BJ (cell line): ENCODE measurements around the gene ST3GAL3. TPM values are rescaled to one million over a fixed set of nuclear protein-coding genes. Genes with fewer than 3 reads are reported as not detected.
"Not testable (repeated sequence)": the region's sequence is repeated elsewhere in the genome, so short reads cannot be mapped to it uniquely, and the experiment has no call there.

ENCODE experiments used
- CTCF ChIA-PET: fragments of 350-600 bp; formaldehyde crosslinking; extraction: SDS; loops from one replicate; lab custom pipeline; 2021; ENCODE audit warnings: antibody characterized with exemption, inconsistent platforms; lab: Yijun Ruan, JAX
- POLR2A ChIA-PET: fragments of 300-600 bp; sonication (Branson Sonifier 250); formaldehyde crosslinking; extraction: SDS; loops from one replicate; lab custom pipeline; 2021; ENCODE audit warnings: antibody characterized with exemption; lab: Charles Lee
- DNase-seq: peaks from one replicate; pipeline ENCODE4 v3.0.0-alpha.2; 2011; ENCODE audit warnings: low read depth
- H3K27me3 ChIP-seq: 2 replicates; pipeline ENCODE4 v1.6.0; 2011; ENCODE audit warnings: low read length; ENCODE audit not compliant: control insufficient read depth, insufficient read depth
- H3K36me3 ChIP-seq: 2 replicates; pipeline ENCODE4 v1.5.1; 2011; ENCODE audit warnings: low read length; ENCODE audit not compliant: control insufficient read depth, insufficient read depth
- H3K4me3 ChIP-seq: 2 replicates; pipeline ENCODE4 v1.5.1; 2011; ENCODE audit warnings: low read depth, mild to moderate bottlenecking, control low read depth, low read length
- polyA plus RNA-seq: library from polyadenylated mRNA; depleted of rRNA; stranded (reverse); fragments of >200 nt; gene quantifications from 2 replicates; pipeline ENCODE4 v1.2.3, GENCODE V29; 2011
- TF ChIP-seq, protein P1 (sequence below): IDR thresholded peaks from 2 replicates; pipeline ENCODE4 v1.5.1; 2011; ENCODE audit warnings: low read depth, mild to moderate bottlenecking, control low read depth, inconsistent platforms, low read length, moderate library complexity; ENCODE audit not compliant: insufficient read depth

ST3GAL3 gene
- polyA plus RNA-seq, 1 experiment: 24.2 TPM

DNA sequence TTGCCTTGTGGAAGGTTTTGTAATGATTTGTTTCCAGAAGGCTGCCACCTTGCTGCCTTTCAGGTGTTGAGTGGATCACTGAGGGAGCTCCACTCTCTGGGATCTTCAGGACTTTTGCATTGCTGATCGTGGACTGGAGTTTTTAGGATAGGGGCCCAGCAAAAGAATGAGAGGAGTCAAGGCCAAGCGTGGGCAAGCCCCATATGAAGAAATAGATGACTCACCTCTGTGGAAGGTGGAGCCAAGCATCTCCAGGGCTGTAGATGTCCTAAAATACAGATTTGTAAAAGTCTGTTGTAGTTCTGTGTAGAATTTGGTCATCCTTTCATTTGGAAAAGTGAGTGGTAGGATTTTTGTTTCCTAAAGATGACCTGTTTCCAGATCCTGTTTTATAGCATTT lies 67.0 kb downstream of the ST3GAL3 start:
- Histone ChIP-seq H3K36me3 (no peaks in the 10 kb centered on the region), H3K4me3 (no peak overlapping the region), H3K27me3 (no peaks in the 10 kb centered on the region)
- DNase-seq: no peak
- CTCF ChIA-PET: interaction anchor here (0.6 to 4.0 kb wide), 4 partner anchors 10 to 160 kb away, joined by 3 to 23 read pairs (median 12); no protein-coding TSS in a partner anchor
- POLR2A ChIA-PET: no interaction called here
- TF ChIP-seq, protein P1, sequence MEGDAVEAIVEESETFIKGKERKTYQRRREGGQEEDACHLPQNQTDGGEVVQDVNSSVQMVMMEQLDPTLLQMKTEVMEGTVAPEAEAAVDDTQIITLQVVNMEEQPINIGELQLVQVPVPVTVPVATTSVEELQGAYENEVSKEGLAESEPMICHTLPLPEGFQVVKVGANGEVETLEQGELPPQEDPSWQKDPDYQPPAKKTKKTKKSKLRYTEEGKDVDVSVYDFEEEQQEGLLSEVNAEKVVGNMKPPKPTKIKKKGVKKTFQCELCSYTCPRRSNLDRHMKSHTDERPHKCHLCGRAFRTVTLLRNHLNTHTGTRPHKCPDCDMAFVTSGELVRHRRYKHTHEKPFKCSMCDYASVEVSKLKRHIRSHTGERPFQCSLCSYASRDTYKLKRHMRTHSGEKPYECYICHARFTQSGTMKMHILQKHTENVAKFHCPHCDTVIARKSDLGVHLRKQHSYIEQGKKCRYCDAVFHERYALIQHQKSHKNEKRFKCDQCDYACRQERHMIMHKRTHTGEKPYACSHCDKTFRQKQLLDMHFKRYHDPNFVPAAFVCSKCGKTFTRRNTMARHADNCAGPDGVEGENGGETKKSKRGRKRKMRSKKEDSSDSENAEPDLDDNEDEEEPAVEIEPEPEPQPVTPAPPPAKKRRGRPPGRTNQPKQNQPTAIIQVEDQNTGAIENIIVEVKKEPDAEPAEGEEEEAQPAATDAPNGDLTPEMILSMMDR: no peak

DNA sequence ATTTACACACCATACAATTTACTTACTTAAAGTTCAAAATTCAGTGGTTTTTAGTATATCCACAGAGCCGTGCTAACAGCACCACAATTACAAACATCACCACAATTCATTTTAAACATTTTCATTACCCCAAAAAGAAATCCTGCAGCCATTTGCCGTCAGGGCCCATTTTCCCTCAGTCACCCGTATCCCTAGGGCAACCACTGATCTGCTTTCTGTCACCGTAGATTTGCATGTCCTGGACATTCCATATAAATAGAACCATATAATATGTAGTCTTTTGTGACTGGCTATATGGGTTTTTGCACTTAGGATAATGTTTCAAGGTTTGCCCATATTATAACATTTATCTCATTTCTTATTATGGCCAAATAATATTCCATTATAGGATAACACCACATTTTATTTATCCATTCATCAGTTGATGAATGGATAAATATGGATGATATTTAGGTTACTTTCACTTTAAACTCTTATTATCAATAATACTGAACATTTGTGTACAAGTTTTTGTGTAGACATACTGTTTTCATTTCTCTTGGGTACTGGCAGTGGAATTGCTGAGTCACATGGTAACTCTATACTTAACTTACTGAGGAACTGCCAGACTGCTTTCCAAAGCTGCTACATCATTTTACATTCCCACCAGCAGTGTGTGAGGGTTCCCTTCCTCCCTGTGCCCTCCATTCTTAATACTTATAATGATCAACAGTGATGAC lies 68.9 kb downstream of the ST3GAL3 start:
- ChIA-PET CTCF (interaction anchor here (0.6 to 1.0 kb wide), 2 partner anchors 10 to 158 kb away, joined by 3 to 5 read pairs; no protein-coding TSS in a partner anchor), POLR2A (no interaction called here)
- Histone ChIP-seq H3K4me3 (no peak overlapping the region), H3K36me3 (no peaks in the 10 kb centered on the region), H3K27me3 (no peaks in the 10 kb centered on the region)
- TF ChIP-seq, protein P1: no peak
- no peak for DNase-seq

DNA sequence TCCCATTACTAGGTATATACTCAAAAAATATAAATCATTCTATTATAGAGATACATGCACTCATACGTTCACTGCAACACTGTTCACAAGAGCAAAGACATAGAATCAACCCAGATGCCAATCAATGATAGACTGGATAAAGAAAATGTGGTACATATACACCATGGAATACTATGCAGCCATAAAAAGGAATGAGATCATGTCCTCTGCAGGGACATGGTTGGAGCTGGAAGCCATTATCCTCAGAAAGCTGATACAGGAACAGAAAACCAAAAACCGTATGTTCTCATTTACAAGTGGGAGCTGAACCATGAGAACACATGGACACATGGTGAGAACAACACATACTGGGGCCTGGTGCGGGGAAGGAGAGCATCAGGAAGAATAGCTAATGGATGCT lies 70.6 kb downstream of the ST3GAL3 start:
- DNase-seq, H3K4me3 ChIP-seq, H3K27me3 ChIP-seq, POLR2A ChIA-PET, H3K36me3 ChIP-seq: not testable (repeated sequence)
- CTCF ChIA-PET: interaction anchor here (1.5 kb wide), 1 partner anchor 14 kb away, joined by 5 read pairs; no protein-coding TSS in a partner anchor

DNA sequence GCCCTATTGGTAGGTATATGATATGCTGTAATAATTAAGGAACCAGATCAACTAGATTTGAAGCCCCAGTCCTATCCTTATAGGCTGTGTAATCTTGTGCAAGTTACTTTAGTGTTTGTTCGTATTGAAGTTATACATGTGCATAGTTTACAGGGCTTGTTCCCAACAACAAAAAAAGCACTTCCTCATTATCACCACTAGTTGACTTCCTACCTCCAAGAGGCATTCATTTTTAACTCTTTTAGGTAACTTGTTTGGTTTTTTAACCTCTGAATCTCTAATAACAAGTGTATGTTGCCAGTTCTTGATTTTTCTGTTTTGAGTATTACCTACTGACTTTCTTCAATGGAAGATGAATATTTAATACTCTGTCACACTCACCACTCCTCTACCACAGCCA lies 71.9 kb downstream of the ST3GAL3 start:
- CTCF ChIA-PET: interaction anchor here (1.5 kb wide), 1 partner anchor 15 kb away, joined by 5 read pairs; no protein-coding TSS in a partner anchor

DNA sequence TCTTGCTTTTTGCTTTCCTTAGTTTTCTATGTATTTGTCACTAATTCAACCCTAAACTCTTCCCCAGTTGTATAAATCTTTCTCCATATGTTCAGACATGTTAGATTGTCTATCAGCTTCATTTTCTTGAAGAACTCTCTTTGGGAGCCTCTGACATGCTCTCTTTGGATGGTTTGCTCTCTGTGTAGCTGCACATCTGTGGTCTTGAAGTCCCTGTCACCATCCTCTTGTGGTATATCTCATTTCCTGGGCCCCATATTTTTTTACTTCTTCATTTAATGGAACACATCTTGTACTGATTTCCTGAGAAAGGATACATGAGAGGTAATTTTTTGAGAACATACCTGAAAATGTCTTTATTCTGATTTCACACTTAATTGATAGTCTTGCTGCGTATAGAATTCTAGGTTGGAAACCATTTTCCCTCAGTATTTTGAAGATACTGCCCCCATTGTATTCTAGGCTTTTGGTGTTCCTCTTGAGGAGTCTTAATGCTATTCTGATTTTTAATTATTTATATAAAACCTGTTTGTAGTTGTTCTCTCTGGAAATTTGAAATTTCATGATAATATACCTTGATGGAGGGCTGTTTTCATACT lies 72.6 kb downstream of the ST3GAL3 start:
- ChIA-PET POLR2A (no interaction called here), CTCF (no interaction called here)
- TF ChIP-seq, protein P1: no peak
- DNase-seq: no peak
- Histone ChIP-seq H3K4me3 (no peak overlapping the region), H3K27me3 (no peaks in the 10 kb centered on the region), H3K36me3 (no peaks in the 10 kb centered on the region)

More for the DNA sequence above, 71.9 kb downstream of the ST3GAL3 start:
- Histone ChIP-seq H3K4me3 (no peak overlapping the region), H3K27me3 (no peaks in the 10 kb centered on the region), H3K36me3 (no peaks in the 10 kb centered on the region)
- POLR2A ChIA-PET: no interaction called here
- DNase-seq: no peak
- TF ChIP-seq, protein P1: no peak
